GM19455 (cell line): ENCODE results near the gene IQCE.
A peak's percentile ranks its signal among the peaks of the same experiment; 100 is the strongest.

Experiments
- ATAC-seq: cut with Tn5 transposase; IDR thresholded peaks from one replicate; pipeline ENCODE4 v1.9.1; 2021; ENCODE audit not compliant: unreplicated experiment

Gene IQCE

GRCh38 chr7:2643386-2644219 lies 84.8 kb downstream of the IQCE start:
- ATAC-seq = no peak

- ATAC-seq = no peak
Observed at GRCh38 chr7:2644220-2644561, 85.4 kb downstream of the IQCE start.

- peak; percentile 37 for ATAC-seq
Observed at GRCh38 chr7:2644562-2645273, 85.9 kb downstream of the IQCE start.

GRCh38 chr7:2645274-2645868 lies 86.6 kb downstream of the IQCE start:
- ATAC-seq = peak; percentile 39

- no peak for ATAC-seq
Observed at GRCh38 chr7:2646336-2646679, 87.5 kb downstream of the IQCE start.

- ATAC-seq = no peak
Observed at GRCh38 chr7:2646680-2647571, 88.1 kb downstream of the IQCE start.

- no peak for ATAC-seq
Observed at GRCh38 chr7:2647594-2648172, 88.9 kb downstream of the IQCE start.

GRCh38 chr7:2649139-2649838 lies 90.5 kb downstream of the IQCE start:
- no peak for ATAC-seq

GRCh38 chr7:2649991-2650390 lies 91.2 kb downstream of the IQCE start:
- ATAC-seq = no peak

- ATAC-seq = no peak
Observed at GRCh38 chr7:2650451-2650850, 91.7 kb downstream of the IQCE start.

- no peak for ATAC-seq
Observed at GRCh38 chr7:2651336-2651735, 92.6 kb downstream of the IQCE start.

GRCh38 chr7:2651847-2652735 lies 93.3 kb downstream of the IQCE start:
- ATAC-seq = no peak

GRCh38 chr7:2652736-2653060 lies 93.9 kb downstream of the IQCE start:
- ATAC-seq = no peak

- no peak for ATAC-seq
Observed at GRCh38 chr7:2654059-2654458, 95.3 kb downstream of the IQCE start.

- no peak for ATAC-seq
Observed at GRCh38 chr7:2655870-2656614, 97.3 kb downstream of the IQCE start.

- ATAC-seq = no peak
Observed at GRCh38 chr7:2657208-2657607, 98.4 kb downstream of the IQCE start.

- no peak for ATAC-seq
Observed at GRCh38 chr7:2657920-2658671, 99.3 kb downstream of the IQCE start.

- ATAC-seq = no peak
Observed at GRCh38 chr7:2658941-2659340, 100.2 kb downstream of the IQCE start.
